DLD1 (cell line): ENCODE measurements around the gene KCNB1.
"Not testable (repeated sequence)": the region's sequence is repeated elsewhere in the genome, so short reads cannot be mapped to it uniquely, and the experiment has no call there.

ENCODE experiments used
- in situ Hi-C: cut with HindIII; loops from 2 replicates; pipeline ENCODE4 v1.10.0; 2017; ENCODE audit warnings: low sequenced_read_pairs

The KCNB1 gene

DNA sequence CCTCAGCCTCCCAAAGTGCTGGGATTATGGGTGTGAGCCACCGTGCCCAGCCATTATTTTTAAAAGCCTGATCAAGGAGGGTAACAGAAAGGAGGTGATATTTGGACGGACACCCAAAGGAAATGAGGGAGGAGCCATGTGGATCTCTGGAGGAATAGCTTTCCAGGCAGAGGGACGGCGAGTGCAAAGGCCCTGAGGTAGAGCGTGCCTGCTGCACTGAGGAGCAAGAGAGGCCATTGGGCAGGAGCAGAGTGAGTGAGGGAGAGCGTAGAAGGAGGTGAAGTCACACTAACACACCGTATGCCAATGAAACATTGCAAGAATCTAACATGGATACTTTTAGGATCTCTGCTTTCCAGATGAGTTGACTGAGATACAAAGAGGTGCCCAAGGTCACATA, 145.7 kb downstream of the KCNB1 start:
- in situ Hi-C loops, result no loop called here

DNA sequence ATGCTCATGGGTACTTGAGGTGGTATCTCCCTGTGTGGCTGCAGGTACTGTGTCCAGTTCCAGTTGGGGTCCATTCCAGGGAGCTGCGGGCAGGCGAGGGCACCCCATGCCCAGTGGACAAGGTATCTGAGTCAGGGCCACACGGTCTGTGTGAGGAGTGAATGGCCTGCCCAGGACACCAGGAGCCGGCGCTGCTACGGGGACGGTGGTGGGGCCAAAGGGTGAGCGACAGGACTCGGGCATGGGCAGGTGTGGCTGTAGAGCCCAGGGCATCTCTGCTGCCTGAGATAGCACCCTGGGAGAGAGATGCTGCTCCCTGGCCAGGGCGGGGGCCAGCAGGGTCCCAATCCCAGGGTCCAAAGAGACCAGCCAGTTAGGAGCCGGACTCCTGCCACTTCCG, 147.0 kb downstream of the KCNB1 start:
- in situ Hi-C loops, result no loop called here

DNA sequence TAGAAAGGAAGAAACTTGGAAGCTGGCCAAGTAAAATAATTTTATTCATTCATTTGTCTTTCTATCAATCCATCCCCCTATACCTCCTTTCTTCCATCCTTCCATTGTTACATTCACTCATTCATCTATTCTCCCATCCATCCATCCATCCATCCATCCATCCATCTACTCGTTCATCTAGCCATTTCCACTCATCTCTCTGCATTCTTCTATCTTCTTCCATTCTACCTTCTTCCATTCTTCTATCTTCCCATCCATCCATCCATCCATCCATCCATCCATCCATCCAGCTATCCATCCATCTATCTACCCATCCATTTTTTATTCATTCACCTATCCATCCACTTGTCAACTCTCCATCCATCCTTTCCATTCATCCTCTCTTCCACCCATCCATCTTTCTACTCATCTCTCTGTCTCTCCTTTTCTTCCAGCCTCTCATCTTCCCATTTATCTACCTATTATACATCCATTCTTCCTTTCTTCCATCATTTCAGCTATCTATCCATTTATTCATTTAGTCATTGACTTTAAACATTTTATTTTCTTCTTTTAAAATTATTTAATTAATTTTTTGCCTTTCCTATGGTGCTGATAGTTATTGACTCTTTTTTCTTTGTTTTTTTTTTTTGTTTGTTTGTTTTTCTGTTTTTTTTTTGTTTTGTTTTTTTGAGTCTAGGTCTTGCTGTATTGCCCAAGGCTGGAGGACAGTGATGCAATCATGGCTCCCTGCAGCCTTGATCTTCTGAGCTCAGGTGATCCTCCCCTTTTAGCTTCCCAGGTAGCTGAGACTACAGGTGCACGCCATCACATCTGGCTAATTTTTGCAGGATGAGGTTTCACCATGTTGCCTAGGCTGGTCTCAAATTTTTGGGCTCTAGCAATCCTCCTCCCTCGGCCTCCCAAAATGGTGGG, 151.5 kb downstream of the KCNB1 start:
- in situ Hi-C loops, result no loop called here

DNA sequence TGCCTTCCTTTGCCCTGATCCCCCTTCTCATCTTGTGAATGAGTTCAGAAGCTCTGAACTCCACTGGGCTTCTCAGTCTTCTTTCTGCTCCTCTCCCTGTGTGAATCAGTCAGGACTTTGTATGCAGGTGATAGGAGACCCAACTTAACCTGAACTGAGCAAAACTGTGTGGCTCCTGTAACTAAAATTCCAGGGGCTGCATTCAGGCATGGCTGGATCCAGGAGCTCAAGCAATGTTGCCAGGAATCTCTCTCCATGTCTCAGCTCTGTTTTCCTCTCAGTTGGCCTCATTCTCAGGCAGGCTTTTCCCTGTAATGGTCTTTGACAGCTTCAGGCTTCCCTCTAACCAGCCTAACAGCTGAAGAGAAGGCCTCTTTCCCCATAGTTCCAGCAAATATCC, 153.7 kb downstream of the KCNB1 start:
- in situ Hi-C loops, result loop anchor here (10.0 kb wide), 1 partner anchor 166 kb away; no protein-coding TSS in a partner anchor

DNA sequence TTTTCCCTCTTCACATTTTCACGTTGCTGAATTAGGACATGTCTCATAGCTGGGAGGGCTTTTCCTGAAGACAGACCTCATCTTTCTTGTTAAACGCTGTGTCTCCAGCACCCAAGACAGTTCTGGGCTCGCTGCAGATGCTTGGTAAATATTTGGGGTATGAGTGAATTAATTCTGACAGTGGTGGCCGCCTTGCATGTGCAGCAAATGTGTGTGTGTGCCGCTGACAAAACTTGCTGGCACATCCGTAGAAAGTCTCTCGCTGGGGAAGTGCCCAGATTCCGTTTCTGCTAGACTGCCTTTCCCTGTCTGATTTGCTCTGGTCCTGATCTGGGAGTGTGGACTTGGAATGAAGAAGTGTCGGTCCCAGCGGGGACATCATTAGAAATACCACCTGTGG, 156.4 kb downstream of the KCNB1 start:
- in situ Hi-C loops, result loop anchor here (10.0 kb wide), 1 partner anchor 169 kb away; no protein-coding TSS in a partner anchor

DNA sequence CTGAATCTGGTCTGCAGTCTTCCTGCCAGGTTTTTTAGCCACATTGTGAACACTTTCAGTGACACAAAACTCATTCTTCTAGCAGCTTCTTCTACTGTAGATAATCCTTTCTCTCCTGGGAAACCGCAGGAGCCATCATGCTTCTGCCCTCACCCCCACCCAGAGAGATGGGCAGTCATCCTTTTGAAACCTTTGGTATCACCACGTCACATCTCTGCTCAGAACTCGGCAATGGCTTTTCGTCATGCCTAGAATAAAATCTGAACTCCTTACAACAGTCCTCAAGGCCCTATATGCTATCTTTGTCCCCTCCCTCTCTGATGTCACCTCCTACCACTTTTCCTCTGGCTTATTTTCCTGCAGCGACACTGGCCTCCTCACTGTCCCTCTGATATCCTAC, 158.2 kb downstream of the KCNB1 start:
- in situ Hi-C loops, result loop anchor here (10.0 kb wide), 1 partner anchor 170 kb away; no protein-coding TSS in a partner anchor

DNA sequence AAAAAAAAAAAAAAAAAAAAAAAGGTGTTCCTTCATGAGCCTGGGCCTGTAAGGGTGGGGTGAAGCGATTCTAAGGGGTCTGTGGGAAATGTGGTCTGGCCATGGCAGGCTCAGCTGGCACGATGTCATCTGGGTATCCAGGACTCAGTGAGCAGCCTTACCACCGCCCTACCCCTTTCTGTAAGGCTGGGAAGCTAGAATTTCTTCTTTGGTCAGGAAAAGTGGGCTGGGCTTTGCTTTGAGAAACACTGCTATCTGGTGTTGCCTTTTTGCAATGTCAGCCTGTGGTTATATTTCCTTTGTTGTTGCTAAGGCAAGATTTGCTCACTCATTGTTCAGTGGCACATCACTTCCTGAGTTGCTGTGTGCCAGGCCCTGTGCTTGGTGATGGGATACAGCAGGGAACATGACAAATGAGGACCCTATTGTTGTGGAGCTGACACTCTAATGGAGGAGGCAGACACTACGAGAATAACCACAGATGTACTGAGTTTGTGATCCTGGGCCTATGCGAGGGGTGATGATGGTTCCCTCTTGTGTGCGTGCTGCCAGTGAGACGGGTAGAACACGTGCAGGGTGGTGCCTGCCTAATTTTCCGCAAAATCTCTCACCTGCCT, 158.7 kb downstream of the KCNB1 start:
- in situ Hi-C loops, result loop anchor here (10.0 kb wide), 1 partner anchor 171 kb away; no protein-coding TSS in a partner anchor

DNA sequence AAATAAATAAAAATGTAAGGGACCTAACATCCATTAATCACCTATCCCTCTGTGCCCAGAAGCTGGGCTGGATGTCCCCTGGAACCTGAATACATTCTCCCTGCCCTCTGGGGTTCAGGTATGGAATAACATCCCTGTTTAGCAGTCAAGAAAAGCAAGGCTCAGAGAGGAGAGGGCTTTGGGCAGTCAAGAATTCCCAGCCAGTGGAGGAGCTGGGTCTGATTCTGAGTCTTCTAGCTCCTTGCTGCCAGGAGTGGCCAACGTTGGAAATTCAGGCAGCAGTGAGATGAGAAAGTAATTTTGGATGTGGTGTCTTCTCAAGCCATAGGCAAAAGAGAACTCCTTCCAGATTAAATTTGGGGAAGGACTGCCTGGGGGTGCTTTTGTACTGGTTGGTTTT, 162.0 kb downstream of the KCNB1 start:
- in situ Hi-C loops, result loop anchor here (10.0 kb wide), 1 partner anchor 174 kb away; no protein-coding TSS in a partner anchor

DNA sequence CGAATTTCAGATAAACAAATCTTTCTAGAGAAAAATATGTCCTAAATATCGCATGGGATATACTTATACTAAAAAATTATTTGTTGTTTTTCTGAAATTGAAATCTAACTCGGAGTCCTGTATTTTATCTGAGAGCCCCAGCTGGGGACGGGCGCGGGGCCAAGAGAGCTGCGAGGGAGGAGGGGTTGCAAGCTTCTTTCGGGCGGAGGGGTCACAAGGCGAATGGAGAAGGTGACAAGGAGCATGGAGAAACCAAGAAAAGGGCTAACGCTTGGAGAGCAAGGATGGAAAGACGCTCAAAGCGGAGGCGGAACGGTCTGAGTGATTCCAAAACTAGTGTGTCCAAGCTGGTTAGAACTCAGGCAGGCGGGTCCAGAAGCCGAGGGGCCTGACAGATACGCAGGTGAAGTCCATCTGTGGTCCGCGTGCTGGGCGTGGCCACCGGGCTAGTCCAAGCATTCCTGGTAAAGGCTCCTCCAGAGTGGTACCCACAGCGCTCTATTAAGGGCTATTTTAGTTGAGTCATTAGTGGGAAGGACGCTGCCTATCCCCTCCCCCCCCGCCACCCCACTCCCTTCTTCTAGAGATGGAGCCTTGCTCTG, 163.2 kb downstream of the KCNB1 start:
- in situ Hi-C loops, result no loop called here

DNA sequence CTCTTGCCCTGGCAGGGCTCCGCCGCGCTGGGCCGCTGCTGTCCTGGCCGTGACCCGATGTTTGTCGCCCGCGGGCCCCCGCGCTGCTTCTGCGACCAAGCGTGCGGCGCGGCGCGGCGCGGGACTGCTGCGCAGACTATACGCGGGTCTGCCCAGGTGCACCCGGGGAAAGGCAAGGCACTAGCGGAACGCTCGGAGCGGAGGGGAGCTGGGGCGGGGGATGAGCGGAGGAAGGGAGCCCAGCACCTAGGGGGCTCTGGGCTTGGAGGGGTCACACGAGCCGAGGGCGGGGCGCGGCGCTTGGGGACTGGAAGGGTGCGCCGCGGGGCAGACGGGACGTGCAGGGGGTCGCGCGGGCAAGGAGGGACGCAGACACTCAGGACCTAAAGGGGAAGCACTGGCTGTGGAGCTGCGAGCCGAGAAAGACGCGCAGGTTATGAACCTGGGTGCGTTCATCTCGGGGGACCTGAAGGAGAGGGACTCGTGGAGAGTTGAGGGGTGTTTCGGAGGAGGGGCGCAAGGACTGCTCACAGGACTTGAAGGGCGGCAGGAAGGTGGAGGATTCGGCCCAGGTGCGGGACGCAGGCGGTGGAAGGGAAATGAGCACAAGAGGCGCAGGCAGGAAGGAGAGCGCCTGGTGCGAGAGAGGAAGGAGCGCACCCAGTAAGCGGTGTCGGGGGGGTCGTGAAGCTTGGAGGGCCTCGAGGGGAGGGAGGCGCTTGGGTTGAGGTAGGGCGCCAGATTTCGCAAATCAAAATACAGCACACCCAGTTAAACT, 163.8 kb downstream of the KCNB1 start:
- in situ Hi-C loops, result no loop called here

DNA sequence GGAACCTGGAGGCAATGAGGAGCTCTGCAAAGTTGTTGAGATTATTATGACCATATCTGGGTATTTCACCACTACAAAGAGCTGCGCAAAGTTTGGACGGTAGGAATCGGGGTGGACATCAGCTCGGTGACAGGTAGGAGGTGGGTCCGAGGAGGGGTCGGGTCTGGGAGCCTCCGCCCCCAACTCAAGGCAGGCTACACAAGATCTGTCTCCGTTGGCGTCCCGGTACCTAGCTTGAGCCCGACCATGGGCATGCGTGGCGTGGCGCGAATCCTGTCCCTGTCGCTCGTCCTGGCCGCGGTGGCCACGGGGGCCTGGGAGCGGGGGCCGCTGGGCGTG, 164.4 kb downstream of the KCNB1 start:
- in situ Hi-C loops, result no loop called here

DNA sequence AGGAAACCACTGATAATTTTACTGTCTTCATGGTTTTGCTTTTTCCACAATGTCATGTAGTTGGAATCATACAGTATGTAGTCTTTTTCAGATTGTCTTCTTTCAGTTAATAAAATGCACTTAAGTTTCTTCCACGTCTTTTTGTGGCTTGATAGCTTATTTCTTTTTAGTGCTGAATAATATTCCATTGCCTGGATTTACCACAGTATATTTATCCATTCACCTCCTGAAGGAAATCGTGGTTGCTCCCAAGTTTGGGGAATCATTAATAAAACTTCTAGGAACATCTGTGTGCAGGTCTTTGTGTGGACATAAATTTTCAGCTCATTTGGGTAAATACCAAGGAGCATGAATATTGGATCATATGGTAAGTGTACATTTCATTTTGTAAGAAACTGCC, 165.8 kb downstream of the KCNB1 start:
- in situ Hi-C loops, result no loop called here

DNA sequence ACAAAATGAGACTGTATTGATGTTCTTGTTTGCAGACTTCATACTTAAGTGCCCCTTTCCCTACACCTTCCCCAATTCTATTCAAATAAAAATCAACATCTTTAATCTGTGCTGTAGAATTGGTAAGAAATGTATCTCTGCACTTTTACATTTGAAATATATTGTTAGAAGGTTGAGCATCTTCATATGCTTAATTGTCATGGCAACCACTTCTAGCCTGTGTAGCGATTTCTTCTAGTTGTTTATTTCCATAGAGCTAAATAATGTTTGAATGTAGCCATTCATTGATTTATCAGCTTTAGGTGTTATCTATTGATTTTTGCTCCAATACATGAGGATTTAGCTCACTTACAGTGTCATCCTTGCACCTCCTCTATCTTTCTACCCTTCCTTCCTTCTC, 166.9 kb downstream of the KCNB1 start:
- in situ Hi-C loops, result no loop called here

DNA sequence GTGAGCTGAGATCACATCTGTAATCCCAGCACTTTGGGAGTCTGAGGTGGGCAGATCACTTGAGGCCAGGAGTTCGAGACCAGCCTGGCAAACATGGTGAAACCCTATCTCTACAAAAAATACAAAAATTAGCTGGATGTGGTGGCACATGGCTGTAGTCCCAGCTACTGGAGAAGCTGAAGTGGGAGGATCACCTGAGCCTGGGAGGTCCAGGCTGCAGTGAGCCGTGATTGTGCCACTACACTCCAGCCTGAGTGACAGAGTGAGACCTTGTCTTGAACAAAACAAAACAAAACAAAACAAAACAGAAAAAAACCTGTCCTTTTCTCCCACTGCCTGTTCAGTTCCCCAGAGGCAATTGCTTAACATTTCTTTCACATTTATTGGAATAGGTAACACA, 168.4 kb downstream of the KCNB1 start:
- in situ Hi-C loops, result not testable (repeated sequence)
